ENCODE measurements around the gene KCP. TPM values are rescaled to one million over a fixed set of nuclear protein-coding genes. Genes with fewer than 3 reads are reported as not detected.

Gene KCP
- total and polyA plus RNA-seq, 2 of the 13 experiments (the other 11 are each of a cell fraction or from before 2014, with no cell fraction given), result 0.37 to 1.0 TPM

DNA sequence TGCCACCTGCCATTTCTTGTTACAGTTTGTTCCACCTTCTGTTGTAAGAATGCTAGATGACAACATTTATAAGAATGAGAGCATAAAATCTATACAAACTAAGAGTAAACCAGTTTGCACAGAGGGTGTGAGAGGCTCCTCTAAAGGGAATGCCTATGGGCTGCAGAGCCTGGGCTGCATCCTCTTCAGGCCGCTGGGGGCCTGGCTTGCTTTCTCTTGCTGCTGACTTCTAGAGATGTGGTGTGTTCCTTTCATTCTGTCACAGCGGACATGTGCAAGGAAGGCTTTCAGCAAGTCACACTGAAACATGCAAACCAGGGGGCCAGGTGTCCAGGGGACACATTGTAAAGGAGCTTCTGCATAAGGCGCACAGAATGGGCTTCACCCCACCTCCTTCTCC is 55.0 kb downstream of the KCP start (continued):
- TF ChIP-seq PCBP1 (IDR thresholded peaks at IDR 0.05; ENCODE audit: borderline replicate concordance, low read depth, low read length), result no peak

- intact Hi-C loops (cut with micrococcal nuclease; ENCODE audit: unreplicated experiment) (no loop called here), in situ Hi-C loops (cut with HindIII; ENCODE audit: extremely low pct_ligation_motif_present, low pct_unique_long_range_greater_than_20kb) (no loop called here)
- H3K27ac ChIP-seq (ENCODE audit: extremely low read length, insufficient read depth, low read length), result no peak overlapping the region
Observed at GRCh38 chr7:128854396-128854795, 56.1 kb downstream of the KCP start.

More at GRCh38 chr7:128854396-128854795, 56.1 kb downstream of the KCP start:
- no TSS peak for BruUV-seq (replicated peaks)
- ATAC-seq (no peak), FAIRE-seq (no peak), DNase-seq (ENCODE audit: low spot score) (no peak)
- Histone ChIP-seq H3K27me3 (ENCODE audit: control insufficient read depth in 1 of 2, insufficient read depth in 2 of 2, low read length in 2 of 2) (peaks cover 13 to 63% of the 10 kb centered on the region in 2 experiments; a peak in 4 of 5 replicates), H3K9ac (ENCODE audit: insufficient read depth, low read depth, low read length) (no peak overlapping the region), H3K9me3 (ENCODE audit: low read length) (no peaks in the 10 kb centered on the region), H2AFZ (ENCODE audit: low read length) (no peak overlapping the region), H3K36me3 (replicated peaks in 1 of 2; ENCODE audit: control insufficient read depth in 1 of 2, insufficient read depth in 2 of 2, low read length in 2 of 2) (no peaks in the 10 kb centered on the region), H3K4me1 (ENCODE audit: insufficient read depth, low read length) (no peaks in the 10 kb centered on the region), H3K4me2 (ENCODE audit: low read depth, low read length) (no peak overlapping the region), H3K79me2 (ENCODE audit: insufficient read depth, low read length) (no peaks in the 10 kb centered on the region), H4K20me1 (ENCODE audit: insufficient read depth, low read length) (no peaks in the 10 kb centered on the region), H3K4me3 (replicated peaks in 1 of 3; ENCODE audit: insufficient read depth in 1 of 3, low read depth in 2 of 3, low read length in 3 of 3) (no peak overlapping the region)
- ChIA-PET CTCF (ENCODE audit: low intra/inter-chr PET ratio, low total read pairs) (no interaction called here), POLR2A (no interaction called here)
- WGBS (ENCODE audit: low lambda C conversion rate), result 73% methylated on average over 16 of the region's 21 CpGs
- no peak for TF ChIP-seq ZNF260 (CRISPR knock-in tag; IDR thresholded peaks at IDR 0.05; ENCODE audit: borderline replicate concordance, low read depth)
- no peak for TF ChIP-seq NR0B2 (CRISPR knock-in tag; IDR thresholded peaks at IDR 0.05)
- TF ChIP-seq ETV6 (CRISPR knock-in tag; conservative IDR thresholded peaks at IDR 0.05), result no peak
- no peak for TF ChIP-seq RAD21 (CRISPR knock-in tag; IDR thresholded peaks at IDR 0.05)
- no peak for TF ChIP-seq NFAT5 (CRISPR knock-in tag; IDR thresholded peaks at IDR 0.05)
- no peak for TF ChIP-seq CBX1 (IDR thresholded peaks at IDR 0.05; ENCODE audit: low read depth)
- no peak for TF ChIP-seq STAT5B (CRISPR knock-in tag; IDR thresholded peaks at IDR 0.05)
- TF ChIP-seq ZNF382 (CRISPR knock-in tag; IDR thresholded peaks at IDR 0.05; ENCODE audit: borderline replicate concordance), result no peak
- TF ChIP-seq ZNF530 (CRISPR knock-in tag; IDR thresholded peaks at IDR 0.05; ENCODE audit: low read depth), result no peak
- no peak for TF ChIP-seq HMGXB4 (CRISPR knock-in tag; IDR thresholded peaks at IDR 0.05; ENCODE audit: borderline replicate concordance in 1 of 2, low read depth in 1 of 2)
- TF ChIP-seq CREBL2 (CRISPR knock-in tag; IDR thresholded peaks at IDR 0.05; ENCODE audit: borderline replicate concordance), result no peak
- TF ChIP-seq POLR2AphosphoS2 (IDR thresholded peaks at IDR 0.05; ENCODE audit: low read depth, low read length), result no peak
